HAP-1 (cell line): ENCODE results near the gene TEN1.
"Not testable (repeated sequence)": the region's sequence is repeated elsewhere in the genome, so short reads cannot be mapped to it uniquely, and the experiment has no call there.

Experiments used
- DNase-seq, 2 experiments: peaks; one replicate each; pipeline ENCODE4 v3.0.0-alpha.2; 2016 to 2020; ENCODE audit warnings: low spot score in 2 of 2
- H3K27me3 ChIP-seq: fragments of 250-450 bp; sonication (Bioruptor Pico); 2 replicates; pipeline ENCODE4 v1.5.1; 2020; ENCODE audit warnings: low read depth, mild to moderate bottlenecking, moderate library complexity
- H3K36me3 ChIP-seq: fragments of 250-450 bp; sonication (Bioruptor Pico); replicated peaks from 2 replicates; pipeline ENCODE4 v1.5.1; 2020; ENCODE audit warnings: mild to moderate bottlenecking
- H3K4me1 ChIP-seq: fragments of 250-450 bp; sonication (Bioruptor Pico); 2 replicates; pipeline ENCODE4 v1.5.1; 2020; ENCODE audit warnings: mild to moderate bottlenecking
- H3K4me3 ChIP-seq: fragments of 250-450 bp; sonication (Bioruptor Pico); 2 replicates; pipeline ENCODE4 v1.5.1; 2020; ENCODE audit warnings: mild to moderate bottlenecking, moderate library complexity
- H3K9me3 ChIP-seq: fragments of 250-450 bp; sonication (Bioruptor Pico); 2 replicates; pipeline ENCODE4 v1.5.1; 2020; ENCODE audit warnings: mild to moderate bottlenecking, moderate library complexity
- in situ Hi-C: fragments of 300-500 bp; cut with MboI; formaldehyde crosslinking; loops from 3 replicates; pipeline ENCODE4 v1.14.3; 2020; ENCODE audit warnings: low sequenced_read_pairs, inconsistent platforms, mixed read lengths

Gene TEN1

DNA sequence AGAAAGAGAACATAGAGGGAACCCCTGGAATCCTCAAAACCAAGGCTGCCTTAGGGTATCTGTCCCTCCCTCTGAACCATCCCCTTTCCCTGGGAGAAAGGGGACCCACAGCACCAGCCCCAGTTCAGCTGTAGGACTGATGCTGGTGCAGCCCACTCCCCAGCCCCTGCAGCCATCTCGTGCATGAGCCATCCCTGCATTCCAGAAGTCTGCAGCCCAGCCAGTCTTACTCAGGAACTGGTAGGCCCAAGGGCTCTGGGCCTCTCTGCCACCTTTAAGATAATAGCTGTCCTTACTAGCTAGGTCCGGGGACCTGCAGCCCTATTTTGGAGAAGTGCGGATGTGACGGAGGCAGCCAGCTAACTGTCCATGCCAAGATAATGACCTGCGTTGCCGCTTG, 54.1 kb downstream of the TEN1 start:
- in situ Hi-C loops = no loop called here
- H3K27me3 ChIP-seq = no peaks in the 10 kb centered on the region
- DNase-seq = no peak

GRCh38 chr17:76034428-76035350, 55.6 kb downstream of the TEN1 start:
- in situ Hi-C loops = no loop called here
- DNase-seq = no peak
- peaks cover 14% of the 10 kb centered on the region for H3K36me3 ChIP-seq
- no peak overlapping the region for H3K4me3 ChIP-seq
- H3K4me1 ChIP-seq = no peaks in the 10 kb centered on the region
- no peaks in the 10 kb centered on the region for H3K9me3 ChIP-seq
- H3K27me3 ChIP-seq = no peaks in the 10 kb centered on the region

More for the DNA sequence above, 54.1 kb downstream of the TEN1 start:
- Histone ChIP-seq H3K4me1 (no peaks in the 10 kb centered on the region), H3K4me3 (no peak overlapping the region), H3K36me3 (no peaks in the 10 kb centered on the region), H3K9me3 (no peaks in the 10 kb centered on the region)

- no peak overlapping the region for H3K4me3 ChIP-seq
- in situ Hi-C loops = no loop called here
- H3K9me3 ChIP-seq = no peaks in the 10 kb centered on the region
- no peak for DNase-seq
- H3K36me3 ChIP-seq = peaks cover 32% of the 10 kb centered on the region
- H3K4me1 ChIP-seq = no peaks in the 10 kb centered on the region
- no peaks in the 10 kb centered on the region for H3K27me3 ChIP-seq
Measured at GRCh38 chr17:76036497-76037261, 57.6 kb downstream of the TEN1 start.

DNA sequence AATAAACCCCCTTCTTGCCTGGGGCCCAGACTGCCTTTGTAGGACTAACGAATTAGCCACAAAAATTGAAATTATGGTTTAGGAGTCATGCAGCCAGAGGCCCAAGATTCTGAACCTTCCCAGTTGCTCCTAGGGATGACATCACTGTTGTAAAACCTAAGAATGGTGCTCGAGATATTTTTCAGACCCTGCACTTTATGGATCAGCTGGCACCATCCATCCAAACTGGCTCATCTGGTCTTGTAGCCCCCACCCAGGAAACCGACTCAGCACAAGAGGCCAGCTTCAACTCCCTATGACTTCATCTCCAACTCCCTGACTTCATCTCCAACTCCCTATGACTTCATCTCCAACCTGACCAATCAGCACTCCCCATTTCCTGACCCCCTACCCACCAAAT, 59.0 kb downstream of the TEN1 start:
- H3K36me3 ChIP-seq = peaks cover 42% of the 10 kb centered on the region
- no peaks in the 10 kb centered on the region for H3K9me3 ChIP-seq
- H3K27me3 ChIP-seq = no peaks in the 10 kb centered on the region
- H3K4me1 ChIP-seq = no peaks in the 10 kb centered on the region
- H3K4me3 ChIP-seq = no peak overlapping the region
- in situ Hi-C loops = no loop called here
- no peak for DNase-seq

DNA sequence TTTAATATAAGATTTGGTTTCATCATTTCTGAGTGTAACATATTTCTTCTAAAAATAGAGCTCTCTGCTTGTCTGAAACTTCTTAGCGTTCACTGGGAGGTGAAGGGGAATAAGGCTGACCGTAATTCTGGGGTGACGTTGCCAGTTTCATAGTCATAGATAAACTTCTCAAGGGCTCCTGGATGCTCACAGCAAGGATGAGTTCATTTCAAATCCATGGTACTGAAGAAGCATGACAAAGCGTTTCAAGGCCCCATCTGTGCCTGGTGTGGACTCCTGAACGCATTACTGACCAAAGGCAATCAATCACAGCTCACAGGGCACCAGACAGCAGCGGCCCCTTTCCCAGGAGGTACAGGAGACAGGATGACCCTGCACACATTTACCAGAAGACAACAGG, 60.1 kb downstream of the TEN1 start:
- H3K27me3 ChIP-seq = no peaks in the 10 kb centered on the region
- no peak overlapping the region for H3K4me3 ChIP-seq
- H3K9me3 ChIP-seq = no peaks in the 10 kb centered on the region
- DNase-seq = no peak
- H3K36me3 ChIP-seq = peaks cover 53% of the 10 kb centered on the region
- in situ Hi-C loops = no loop called here
- no peaks in the 10 kb centered on the region for H3K4me1 ChIP-seq

DNA sequence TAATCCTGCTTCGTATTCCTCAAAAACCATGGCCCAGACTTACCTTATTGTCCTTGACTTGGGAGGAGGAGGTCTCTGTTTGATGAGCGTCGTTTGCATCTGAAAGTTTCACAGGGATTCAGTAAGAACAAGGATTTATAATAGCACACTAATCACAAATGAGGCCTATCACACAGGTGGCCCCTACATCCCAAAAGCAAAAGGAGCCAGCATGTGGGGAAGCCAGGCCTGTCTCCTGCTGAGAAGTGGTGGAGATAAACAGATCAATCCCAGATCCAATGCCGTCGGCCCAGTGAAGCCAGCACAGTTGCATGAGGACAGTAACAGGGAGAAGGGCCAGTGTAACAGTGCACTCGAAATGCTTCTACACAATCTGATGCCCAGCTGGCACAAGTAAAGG, 61.3 kb downstream of the TEN1 start:
- no peak for DNase-seq
- no peak overlapping the region for H3K4me3 ChIP-seq

DNA sequence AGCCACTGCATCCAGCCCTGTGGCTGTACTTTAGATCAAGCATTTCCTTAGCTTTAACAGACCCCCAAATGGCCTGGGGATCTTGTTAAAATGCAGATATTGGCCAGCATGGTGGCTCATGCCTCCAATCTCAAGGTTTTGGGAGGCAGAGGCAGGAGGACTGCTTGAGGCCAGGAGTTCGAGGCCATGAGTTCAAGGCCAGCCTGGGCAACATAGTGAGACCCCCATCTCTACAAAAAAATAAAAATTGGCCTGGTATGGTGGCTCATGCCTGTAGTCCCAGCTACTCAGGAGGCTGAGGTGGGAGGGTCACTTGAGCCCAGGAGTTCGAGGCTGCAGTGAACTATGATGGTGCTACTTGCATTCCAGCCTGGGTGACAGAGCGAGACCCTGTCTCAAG, 63.8 kb downstream of the TEN1 start:
- H3K4me1 ChIP-seq, H3K27me3 ChIP-seq, H3K9me3 ChIP-seq, DNase-seq, in situ Hi-C loops, H3K4me3 ChIP-seq: not testable (repeated sequence)
- peaks cover 82% of the 10 kb centered on the region for H3K36me3 ChIP-seq

More for the DNA sequence above, 61.3 kb downstream of the TEN1 start:
- peaks cover 63% of the 10 kb centered on the region for H3K36me3 ChIP-seq
- H3K9me3 ChIP-seq = no peaks in the 10 kb centered on the region
- H3K27me3 ChIP-seq = no peaks in the 10 kb centered on the region
- H3K4me1 ChIP-seq = no peaks in the 10 kb centered on the region
- in situ Hi-C loops = no loop called here

DNA sequence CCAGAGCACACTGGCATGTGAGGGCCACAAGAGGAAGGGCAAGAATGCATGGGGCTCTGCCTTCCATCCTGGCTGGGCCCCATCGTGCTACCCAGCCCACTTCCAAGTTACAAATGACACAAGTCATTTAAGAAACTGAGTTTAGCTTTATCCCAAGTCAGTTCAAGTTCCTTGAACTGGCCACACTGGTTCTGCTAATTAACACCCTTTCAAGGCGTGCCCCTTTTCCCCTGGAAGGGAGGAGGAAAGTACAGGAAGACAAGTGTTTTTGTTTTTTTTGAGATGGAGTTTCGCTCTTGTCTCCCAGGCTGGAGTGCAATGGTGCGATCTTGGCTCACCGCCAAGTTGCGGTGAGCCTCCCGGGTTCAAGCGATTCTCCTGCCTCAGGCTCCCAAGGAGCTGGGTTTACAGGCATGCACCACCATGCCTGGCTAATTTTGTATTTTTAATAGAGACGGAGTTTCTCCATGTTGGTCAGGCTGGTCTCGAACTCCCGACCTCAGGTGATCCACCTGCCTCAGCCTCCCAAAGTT, 65.5 kb downstream of the TEN1 start:
- DNase-seq, H3K4me1 ChIP-seq, H3K9me3 ChIP-seq, H3K27me3 ChIP-seq, H3K4me3 ChIP-seq, in situ Hi-C loops: not testable (repeated sequence)
- peaks cover 87% of the 10 kb centered on the region for H3K36me3 ChIP-seq

GRCh38 chr17:76046064-76046463, 67.0 kb downstream of the TEN1 start:
- H3K27me3 ChIP-seq = no peaks in the 10 kb centered on the region
- no peak for DNase-seq
- no peaks in the 10 kb centered on the region for H3K9me3 ChIP-seq
- peaks cover 87% of the 10 kb centered on the region for H3K36me3 ChIP-seq
- in situ Hi-C loops = no loop called here
- H3K4me3 ChIP-seq = no peak overlapping the region
- H3K4me1 ChIP-seq = no peaks in the 10 kb centered on the region

GRCh38 chr17:76048025-76048605, 69.1 kb downstream of the TEN1 start:
- H3K4me1 ChIP-seq = no peaks in the 10 kb centered on the region
- no peak overlapping the region for H3K4me3 ChIP-seq
- H3K27me3 ChIP-seq = no peaks in the 10 kb centered on the region
- no peaks in the 10 kb centered on the region for H3K9me3 ChIP-seq
- H3K36me3 ChIP-seq = peaks cover 80% of the 10 kb centered on the region
- in situ Hi-C loops = no loop called here
- DNase-seq = no peak

- in situ Hi-C loops = no loop called here
- peaks cover 75% of the 10 kb centered on the region for H3K36me3 ChIP-seq
Measured at GRCh38 chr17:76048711-76049110, 69.7 kb downstream of the TEN1 start.

GRCh38 chr17:76049239-76049638, 70.2 kb downstream of the TEN1 start:
- in situ Hi-C loops = no loop called here
- no peak overlapping the region for H3K4me3 ChIP-seq
- peaks cover 72% of the 10 kb centered on the region for H3K36me3 ChIP-seq
- H3K4me1 ChIP-seq = no peaks in the 10 kb centered on the region
- no peaks in the 10 kb centered on the region for H3K27me3 ChIP-seq
- no peak for DNase-seq
- no peaks in the 10 kb centered on the region for H3K9me3 ChIP-seq

More at GRCh38 chr17:76048711-76049110, 69.7 kb downstream of the TEN1 start:
- Histone ChIP-seq H3K4me1 (no peaks in the 10 kb centered on the region), H3K27me3 (no peaks in the 10 kb centered on the region), H3K4me3 (no peak overlapping the region), H3K9me3 (no peaks in the 10 kb centered on the region)
- no peak for DNase-seq

DNA sequence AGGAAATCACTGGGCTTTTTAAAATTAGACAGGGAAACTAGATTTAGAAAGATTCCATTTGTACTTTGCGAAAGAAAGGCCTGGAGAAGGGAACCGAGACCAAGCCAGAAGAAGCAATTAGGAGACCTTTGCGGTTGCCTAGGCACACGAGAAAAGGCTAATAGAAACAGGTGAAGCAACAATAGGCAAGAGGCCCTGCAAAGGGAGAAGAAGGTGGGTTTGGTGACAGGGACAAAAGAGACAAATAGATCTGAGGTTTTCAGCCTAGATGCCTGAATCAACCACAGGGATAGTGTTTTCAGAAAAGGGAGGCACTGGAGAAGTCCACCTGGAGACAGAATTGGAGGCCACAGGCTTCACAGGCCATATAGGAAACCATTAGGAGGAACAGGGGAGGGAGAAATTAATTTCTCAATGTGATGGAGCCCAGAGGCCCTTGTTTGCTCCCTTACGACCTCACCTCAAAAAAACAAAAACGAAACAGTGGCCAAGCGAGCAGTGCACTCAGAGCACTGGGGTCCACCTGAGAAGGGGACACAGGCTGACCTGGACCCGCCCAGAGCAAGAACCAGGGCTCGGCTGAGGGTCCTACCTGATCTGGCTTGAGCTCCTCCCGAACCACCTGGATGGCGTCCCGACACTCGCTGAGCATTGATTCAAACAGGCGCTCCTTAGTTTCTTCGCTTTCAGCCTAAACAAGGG, 70.9 kb downstream of the TEN1 start:
- peaks cover 64% of the 10 kb centered on the region for H3K36me3 ChIP-seq
- H3K27me3 ChIP-seq = no peaks in the 10 kb centered on the region
- no peak for DNase-seq
- no peaks in the 10 kb centered on the region for H3K4me1 ChIP-seq
- in situ Hi-C loops = no loop called here
- no peak overlapping the region for H3K4me3 ChIP-seq
- no peaks in the 10 kb centered on the region for H3K9me3 ChIP-seq
